GM12878 (cell line): ENCODE results near the gene OLA1. TPM values are rescaled to one million over a fixed set of nuclear protein-coding genes. Genes with fewer than 3 reads are reported as not detected.

ENCODE experiments used
- ATAC-seq: fragments of 200-7000 bp; cut with Tn5 transposase; 3 replicates; pipeline ENCODE4 v1.9.1; 2020; ENCODE audit warnings: mild to moderate bottlenecking, moderate library complexity
- BruUV-seq: library from RNA; stranded (reverse); fragments of 400-500 nt; replicated peaks from 2 replicates; lab custom pipeline; 2021; lab: Mats Ljungman, UMichigan
- CTCF ChIA-PET: fragments of 300-600 bp; sonication (Branson Sonifier 250); formaldehyde crosslinking; extraction: SDS; loops from one replicate; lab custom pipeline; 2021; ENCODE audit warnings: inconsistent platforms; lab: Yijun Ruan, JAX
- POLR2A ChIA-PET: fragments of 350-600 bp; formaldehyde crosslinking; extraction: SDS; loops from one replicate; lab custom pipeline; 2021; ENCODE audit warnings: inconsistent platforms; lab: Charles Lee
- RAD21 ChIA-PET: fragments of 300-600 bp; sonication (Branson Sonifier 250); formaldehyde crosslinking; loops from one replicate; lab custom pipeline; 2023; ENCODE audit warnings: antibody characterized with exemption; ENCODE audit not compliant: unreplicated experiment; lab: Charles Lee
- SMC1A ChIA-PET: fragments of 300-600 bp; sonication (Branson Sonifier 250); formaldehyde crosslinking; loops from one replicate; lab custom pipeline; 2023; ENCODE audit not compliant: unreplicated experiment, uncharacterized antibody; lab: Charles Lee
- DNase-seq: peaks from one replicate; pipeline ENCODE4 v3.0.0-alpha.2; 2011; ENCODE audit warnings: low read depth, low spot score
- FAIRE-seq: peaks from 3 replicates; lab custom pipeline; 2011; peaks lifted over from hg19 to GRCh38; lab: Jason Lieb, UNC
- H2AFZ ChIP-seq: 2 replicates; pipeline ENCODE4 v1.6.0; 2011; ENCODE audit warnings: low read depth, low read length, control low read depth; ENCODE audit not compliant: control insufficient read depth
- H3K27ac ChIP-seq: 2 replicates; pipeline ENCODE4 v1.5.1; 2011; ENCODE audit warnings: control low read depth; ENCODE audit not compliant: control insufficient read depth, insufficient read depth
- H3K27me3 ChIP-seq, 2 experiments: replicated peaks in 1 of 2; 2 replicates each; pipeline versions ENCODE4 v1.6.0 to v1.6.1; 2011; ENCODE audit warnings: low read length in 1 of 2; ENCODE audit not compliant: control insufficient read depth in 2 of 2, insufficient read depth in 2 of 2
- H3K36me3 ChIP-seq, 2 experiments: 2 replicates each; pipeline ENCODE4 v1.5.1; 2011; ENCODE audit warnings: low read length in 1 of 2; ENCODE audit not compliant: control insufficient read depth in 2 of 2, insufficient read depth in 2 of 2
- H3K4me1 ChIP-seq: 2 replicates; pipeline ENCODE4 v1.6.1; 2011; ENCODE audit warnings: mild to moderate bottlenecking, low read length, moderate library complexity, mixed read lengths; ENCODE audit not compliant: control insufficient read depth, insufficient read depth
- H3K4me2 ChIP-seq: 2 replicates; pipeline ENCODE4 v1.6.0; 2011; ENCODE audit warnings: control low read depth; ENCODE audit not compliant: control insufficient read depth, insufficient read depth
- H3K4me3 ChIP-seq: fragments of 200-600 bp; sonication (generic); 2 replicates; pipeline ENCODE4 v1.5.1; 2016
- H3K79me2 ChIP-seq: 2 replicates; pipeline ENCODE4 v1.6.0; 2011; ENCODE audit warnings: low read length; ENCODE audit not compliant: control insufficient read depth, insufficient read depth
- H3K9ac ChIP-seq: 2 replicates; pipeline ENCODE4 v1.8.0; 2011; ENCODE audit warnings: low read length, control low read depth, mixed read lengths; ENCODE audit not compliant: control insufficient read depth, insufficient read depth
- H3K9me3 ChIP-seq: replicated peaks from 3 replicates; pipeline ENCODE4 v1.5.1; 2011; ENCODE audit warnings: mild to moderate bottlenecking, low read length; ENCODE audit not compliant: control insufficient read depth, insufficient read depth
- H4K20me1 ChIP-seq: 2 replicates; pipeline ENCODE4 v1.6.0; 2011; ENCODE audit not compliant: control insufficient read depth, insufficient read depth
- ATF7 ChIP-seq: fragments of 450-650 bp; IDR thresholded peaks from 2 replicates; pipeline ENCODE4 v1.6.1; 2016; ENCODE audit warnings: low read depth, mild to moderate bottlenecking
- FOS ChIP-seq: IDR thresholded peaks from 3 replicates; pipeline ENCODE4 v1.6.1; 2011; ENCODE audit warnings: borderline replicate concordance; ENCODE audit not compliant: insufficient read length; ENCODE audit errors: extremely low read depth
- IKZF1 ChIP-seq: fragments of 450-650 bp; conservative IDR thresholded peaks from 2 replicates; pipeline ENCODE4 v1.6.1; 2017; ENCODE audit warnings: antibody characterized with exemption, mild to moderate bottlenecking
- IRF4 ChIP-seq: IDR thresholded peaks from 2 replicates; pipeline ENCODE4 v1.6.1; 2011; ENCODE audit warnings: low read depth, low read length
- JUNB ChIP-seq: IDR thresholded peaks from 2 replicates; pipeline ENCODE4 v1.6.1; 2016; ENCODE audit warnings: antibody characterized with exemption, mild to moderate bottlenecking
- MEF2B ChIP-seq: fragments of 450-650 bp; IDR thresholded peaks from 2 replicates; pipeline ENCODE4 v1.6.1; 2018; ENCODE audit warnings: mild to moderate bottlenecking, moderate library complexity; ENCODE audit not compliant: partially characterized antibody, poor library complexity, severe bottlenecking
- MYB ChIP-seq: fragments of 150-350 bp; IDR thresholded peaks from 2 replicates; pipeline ENCODE4 v1.6.1; 2014; ENCODE audit warnings: mild to moderate bottlenecking, low read depth, low read length, borderline replicate concordance
- NFYB ChIP-seq: IDR thresholded peaks from 2 replicates; pipeline ENCODE4 v1.6.1; 2011; ENCODE audit warnings: low read depth, mild to moderate bottlenecking, low read length, improper control_type of control experiment, moderate library complexity; ENCODE audit not compliant: insufficient read depth
- NR2F1 ChIP-seq: fragments of 450-650 bp; conservative IDR thresholded peaks from 2 replicates; pipeline ENCODE4 v1.6.1; 2017; ENCODE audit warnings: mild to moderate bottlenecking
- NRF1 ChIP-seq: conservative IDR thresholded peaks from 2 replicates; pipeline ENCODE4 v1.6.1; 2011; ENCODE audit warnings: mild to moderate bottlenecking, low read depth, low read length, improper control_type of control experiment
- RAD21 ChIP-seq: IDR thresholded peaks from 2 replicates; pipeline ENCODE4 v1.6.1; 2011; ENCODE audit warnings: mild to moderate bottlenecking, low read depth, low read length, moderate library complexity; ENCODE audit not compliant: insufficient read depth
- SMAD5 ChIP-seq: IDR thresholded peaks from 2 replicates; pipeline ENCODE4 v1.6.1; 2016; ENCODE audit warnings: antibody characterized with exemption, low read depth
- SPI1 ChIP-seq: IDR thresholded peaks from 2 replicates; pipeline ENCODE4 v1.6.1; 2011; ENCODE audit warnings: low read depth, mild to moderate bottlenecking, low read length, moderate library complexity, borderline replicate concordance; ENCODE audit not compliant: insufficient read depth
- SREBF2 ChIP-seq: IDR thresholded peaks from 2 replicates; pipeline ENCODE4 v1.6.1; 2012; ENCODE audit warnings: mild to moderate bottlenecking, low read length
- TCF12 ChIP-seq: IDR thresholded peaks from 2 replicates; pipeline ENCODE4 v1.6.1; 2011; ENCODE audit warnings: low read depth, mild to moderate bottlenecking, low read length
- ZBED1 ChIP-seq: IDR thresholded peaks from 2 replicates; pipeline ENCODE4 v1.6.1; 2016; ENCODE audit warnings: borderline replicate concordance
- WGBS: methylation state at CpG from one replicate; pipeline ENCODE4 v1.1.6; 2016; ENCODE audit warnings: low lambda C conversion rate; ENCODE audit not compliant: insufficient replicate concordance, insufficient coverage; ENCODE audit errors: missing lambda C conversion rate; 5-methylcytosine and 5-hydroxymethylcytosine counted together
- in situ Hi-C: fragments of 300-500 bp; cut with MboI; formaldehyde crosslinking; loops from 9 replicates; pipeline ENCODE4 v1.14.3; 2018; ENCODE audit warnings: mixed read lengths
- intact Hi-C: fragments of 100-400 bp; cut with micrococcal nuclease; formaldehyde crosslinking; loops from one replicate; pipeline ENCODE4 v1.14.2; 2022; ENCODE audit not compliant: unreplicated experiment
- polyA plus RNA-seq, 11 experiments: library from polyadenylated mRNA; depleted of rRNA in 4 of 11; unstranded in 6 of 11; stranded (reverse) in 5 of 11; fragments of >200 nt; fragmentation: Nextera tagmentation in 4 of 11; fragmentation: Illumina TruSeq in 1 of 11; extraction: Ambion mirVana in 4 of 11; extraction: Trizol in 1 of 11; gene quantifications; 1 replicate in 1 of 11; 2 replicates in 10 of 11; pipeline versions ENCODE4 v1.2.1 to v1.2.3, GENCODE V29; 2011 to 2016; ENCODE audit warnings: inconsistent platforms in 2 of 11, missing spikeins in 2 of 11, low read depth in 1 of 11
- total RNA-seq, 4 experiments: library from RNA; depleted of rRNA in 3 of 4; stranded (reverse); fragments of >200 nt in 3 of 4; fragmentation: Illumina TruSeq in 1 of 4; extraction: Trizol in 1 of 4; gene quantifications; 2 replicates each; pipeline versions ENCODE4 v1.2.1 to v1.2.3, GENCODE V29; 2013 to 2021
- TF ChIP-seq, protein P1 (sequence below): fragments of 450-650 bp; IDR thresholded peaks from 2 replicates; pipeline ENCODE4 v1.6.1; 2017; ENCODE audit warnings: mild to moderate bottlenecking
- TF ChIP-seq, protein P2 (sequence below): fragments of 150-350 bp; IDR thresholded peaks from 2 replicates; pipeline ENCODE4 v1.6.1; 2016; ENCODE audit warnings: low read depth, low read length
- TF ChIP-seq, protein P3 (sequence below): IDR thresholded peaks from 2 replicates; pipeline ENCODE4 v1.6.1; 2012; ENCODE audit warnings: low read depth, low read length, improper control_type of control experiment

The OLA1 gene
- total and polyA plus RNA-seq, 10 of the 15 experiments (the other 5 are each of a cell fraction or from before 2014, with no cell fraction given), result 107 to 238 (median 142) TPM

DNA sequence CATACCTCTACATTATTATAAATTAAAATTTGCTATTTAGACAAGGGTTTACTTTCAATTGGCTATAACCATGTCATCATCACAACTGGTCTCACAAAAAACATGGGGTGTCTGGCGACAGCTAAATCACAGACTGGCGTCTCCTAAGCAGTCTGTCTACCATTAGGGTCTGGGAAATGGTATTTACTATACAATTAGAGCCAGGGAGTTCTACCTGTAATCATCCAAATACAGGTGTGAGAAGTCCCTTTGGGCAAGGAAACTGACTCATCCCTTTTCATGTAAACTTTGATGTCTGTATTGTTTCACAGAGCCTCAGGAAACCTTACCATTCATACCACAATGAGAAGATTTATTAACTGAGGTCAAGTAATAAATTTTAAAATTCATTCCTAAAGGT lies 126.7 kb downstream of the OLA1 start:
- in situ Hi-C loops (no loop called here), intact Hi-C loops (no loop called here)
- ChIA-PET SMC1A (no interaction called here), RAD21 (no interaction called here), POLR2A (no interaction called here), CTCF (no interaction called here)
- no TSS peak for BruUV-seq
- DNase-seq, result no peak
- Histone ChIP-seq H3K9ac (no peak overlapping the region), H3K9me3 (no peaks in the 10 kb centered on the region), H3K4me2 (no peak overlapping the region), H3K79me2 (no peaks in the 10 kb centered on the region), H4K20me1 (no peaks in the 10 kb centered on the region), H3K36me3 (peaks cover 0 to 2% of the 10 kb centered on the region in 2 experiments; a peak in 1 of 4 replicates), H3K4me1 (no peaks in the 10 kb centered on the region), H3K27ac (no peak overlapping the region), H3K4me3 (no peak overlapping the region), H3K27me3 (no peaks in the 10 kb centered on the region), H2AFZ (no peak overlapping the region)
- 98% methylated on average over 2 of the region's 2 CpGs for WGBS
- TF ChIP-seq SPI1 (no peak), IKZF1 (no peak), MYB (no peak), JUNB (no peak), NRF1 (no peak), TCF12 (no peak), SMAD5 (no peak), ZBED1 (no peak), NR2F1 (no peak), FOS (no peak), IRF4 (no peak), RAD21 (no peak), ATF7 (no peak), MEF2B (no peak), NFYB (no peak), SREBF2 (no peak)
- TF ChIP-seq, protein P1, sequence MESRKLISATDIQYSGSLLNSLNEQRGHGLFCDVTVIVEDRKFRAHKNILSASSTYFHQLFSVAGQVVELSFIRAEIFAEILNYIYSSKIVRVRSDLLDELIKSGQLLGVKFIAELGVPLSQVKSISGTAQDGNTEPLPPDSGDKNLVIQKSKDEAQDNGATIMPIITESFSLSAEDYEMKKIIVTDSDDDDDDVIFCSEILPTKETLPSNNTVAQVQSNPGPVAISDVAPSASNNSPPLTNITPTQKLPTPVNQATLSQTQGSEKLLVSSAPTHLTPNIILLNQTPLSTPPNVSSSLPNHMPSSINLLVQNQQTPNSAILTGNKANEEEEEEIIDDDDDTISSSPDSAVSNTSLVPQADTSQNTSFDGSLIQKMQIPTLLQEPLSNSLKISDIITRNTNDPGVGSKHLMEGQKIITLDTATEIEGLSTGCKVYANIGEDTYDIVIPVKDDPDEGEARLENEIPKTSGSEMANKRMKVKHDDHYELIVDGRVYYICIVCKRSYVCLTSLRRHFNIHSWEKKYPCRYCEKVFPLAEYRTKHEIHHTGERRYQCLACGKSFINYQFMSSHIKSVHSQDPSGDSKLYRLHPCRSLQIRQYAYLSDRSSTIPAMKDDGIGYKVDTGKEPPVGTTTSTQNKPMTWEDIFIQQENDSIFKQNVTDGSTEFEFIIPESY, result no peak
- TF ChIP-seq, protein P2, sequence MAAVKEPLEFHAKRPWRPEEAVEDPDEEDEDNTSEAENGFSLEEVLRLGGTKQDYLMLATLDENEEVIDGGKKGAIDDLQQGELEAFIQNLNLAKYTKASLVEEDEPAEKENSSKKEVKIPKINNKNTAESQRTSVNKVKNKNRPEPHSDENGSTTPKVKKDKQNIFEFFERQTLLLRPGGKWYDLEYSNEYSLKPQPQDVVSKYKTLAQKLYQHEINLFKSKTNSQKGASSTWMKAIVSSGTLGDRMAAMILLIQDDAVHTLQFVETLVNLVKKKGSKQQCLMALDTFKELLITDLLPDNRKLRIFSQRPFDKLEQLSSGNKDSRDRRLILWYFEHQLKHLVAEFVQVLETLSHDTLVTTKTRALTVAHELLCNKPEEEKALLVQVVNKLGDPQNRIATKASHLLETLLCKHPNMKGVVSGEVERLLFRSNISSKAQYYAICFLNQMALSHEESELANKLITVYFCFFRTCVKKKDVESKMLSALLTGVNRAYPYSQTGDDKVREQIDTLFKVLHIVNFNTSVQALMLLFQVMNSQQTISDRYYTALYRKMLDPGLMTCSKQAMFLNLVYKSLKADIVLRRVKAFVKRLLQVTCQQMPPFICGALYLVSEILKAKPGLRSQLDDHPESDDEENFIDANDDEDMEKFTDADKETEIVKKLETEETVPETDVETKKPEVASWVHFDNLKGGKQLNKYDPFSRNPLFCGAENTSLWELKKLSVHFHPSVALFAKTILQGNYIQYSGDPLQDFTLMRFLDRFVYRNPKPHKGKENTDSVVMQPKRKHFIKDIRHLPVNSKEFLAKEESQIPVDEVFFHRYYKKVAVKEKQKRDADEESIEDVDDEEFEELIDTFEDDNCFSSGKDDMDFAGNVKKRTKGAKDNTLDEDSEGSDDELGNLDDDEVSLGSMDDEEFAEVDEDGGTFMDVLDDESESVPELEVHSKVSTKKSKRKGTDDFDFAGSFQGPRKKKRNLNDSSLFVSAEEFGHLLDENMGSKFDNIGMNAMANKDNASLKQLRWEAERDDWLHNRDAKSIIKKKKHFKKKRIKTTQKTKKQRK, result no peak
- TF ChIP-seq, protein P3, sequence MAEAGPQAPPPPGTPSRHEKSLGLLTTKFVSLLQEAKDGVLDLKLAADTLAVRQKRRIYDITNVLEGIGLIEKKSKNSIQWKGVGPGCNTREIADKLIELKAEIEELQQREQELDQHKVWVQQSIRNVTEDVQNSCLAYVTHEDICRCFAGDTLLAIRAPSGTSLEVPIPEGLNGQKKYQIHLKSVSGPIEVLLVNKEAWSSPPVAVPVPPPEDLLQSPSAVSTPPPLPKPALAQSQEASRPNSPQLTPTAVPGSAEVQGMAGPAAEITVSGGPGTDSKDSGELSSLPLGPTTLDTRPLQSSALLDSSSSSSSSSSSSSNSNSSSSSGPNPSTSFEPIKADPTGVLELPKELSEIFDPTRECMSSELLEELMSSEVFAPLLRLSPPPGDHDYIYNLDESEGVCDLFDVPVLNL, result no peak
- no peak for FAIRE-seq
- ATAC-seq, result no peak
